GM18526 (cell line): ENCODE data around the gene ARL15.

ENCODE experiments used
- POLR2A ChIP-seq: IDR thresholded peaks from 3 replicates; pipeline ENCODE4 v1.6.1; 2011; ENCODE audit not compliant: insufficient read length; ENCODE audit errors: extremely low read depth

Gene ARL15

GRCh38 chr5:53871775-53872174 lies 438.6 kb downstream of the ARL15 start:
- TF ChIP-seq POLR2A: no peak

DNA sequence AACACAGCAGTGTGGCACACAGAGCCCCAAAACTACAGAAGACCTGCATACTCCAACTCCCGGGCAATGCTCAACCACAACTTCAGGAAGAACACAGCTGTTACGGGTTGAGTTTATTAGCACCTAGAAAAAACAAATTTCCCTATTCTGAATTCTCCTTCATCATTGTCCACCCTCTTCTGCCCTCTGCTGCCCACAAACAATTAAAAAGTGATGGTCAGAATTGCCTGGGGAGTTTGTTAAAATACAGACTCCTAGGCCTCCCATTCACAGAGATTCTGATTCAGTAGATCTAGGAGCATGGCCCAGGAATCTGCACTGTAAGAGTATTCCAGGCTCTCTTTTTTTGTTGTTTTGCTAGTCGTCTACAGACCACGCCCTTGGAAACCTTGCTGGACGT lies 439.3 kb downstream of the ARL15 start:
- TF ChIP-seq POLR2A: no peak

- no peak for TF ChIP-seq POLR2A
Measured at GRCh38 chr5:53858700-53859456, 451.5 kb downstream of the ARL15 start.

DNA sequence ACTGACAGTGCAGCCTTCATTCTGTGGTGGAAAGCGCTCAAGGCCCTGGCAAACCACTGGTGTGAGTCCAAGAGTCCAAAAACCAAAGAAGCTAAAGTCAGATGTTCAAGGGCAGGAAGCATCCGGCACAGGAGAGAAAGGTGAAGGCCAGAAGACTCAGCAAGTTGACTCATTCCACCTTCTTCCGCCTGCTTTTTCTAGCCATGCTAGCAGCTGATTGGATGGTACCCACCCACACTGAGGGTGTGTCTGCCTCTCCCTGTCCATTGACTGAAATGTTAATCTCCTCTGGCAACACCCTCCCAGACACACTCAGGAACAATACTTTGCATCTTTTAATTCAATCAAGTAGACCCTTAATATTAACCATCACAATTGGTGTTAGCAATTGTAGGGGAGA lies 453.9 kb downstream of the ARL15 start:
- TF ChIP-seq POLR2A: no peak

- no peak for TF ChIP-seq POLR2A
Measured at GRCh38 chr5:53834500-53834899, 475.9 kb downstream of the ARL15 start.
